ENCODE data around the gene AIRE. TPM values are rescaled to one million over a fixed set of nuclear protein-coding genes. Genes with fewer than 3 reads are reported as not detected.

AIRE gene
- total RNA-seq, 1 donor from 2014 or later, result not detected

DNA sequence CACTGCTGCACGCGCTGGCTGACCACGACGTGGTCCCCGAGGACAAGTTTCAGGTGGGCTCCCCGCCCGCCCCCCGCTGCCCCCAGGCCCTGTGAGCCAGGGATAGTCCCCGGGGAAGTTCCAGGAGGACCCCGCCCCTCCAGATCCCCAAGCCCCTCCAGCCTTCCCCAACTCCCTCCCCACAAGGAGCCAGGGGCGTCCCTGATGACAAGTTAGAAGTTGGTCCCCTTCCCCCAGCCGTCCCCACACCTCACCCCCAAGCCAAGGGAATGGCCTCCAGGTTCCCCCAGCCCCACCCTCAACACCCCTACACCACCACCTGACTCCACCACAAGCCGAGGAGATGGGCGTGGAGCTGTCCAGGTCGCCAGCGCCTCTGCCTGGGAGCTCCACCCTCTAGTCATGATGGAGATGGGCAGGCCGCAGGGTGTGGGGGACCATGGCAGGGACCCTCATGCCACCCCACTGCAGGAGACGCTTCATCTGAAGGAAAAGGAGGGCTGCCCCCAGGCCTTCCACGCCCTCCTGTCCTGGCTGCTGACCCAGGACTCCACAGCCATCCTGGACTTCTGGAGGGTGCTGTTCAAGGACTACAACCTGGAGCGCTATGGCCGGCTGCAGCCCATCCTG is 525 bp downstream of the AIRE start:
- no peaks in the 10 kb centered on the region for H3K36me3 Mint-ChIP-seq
- peaks cover 21% of the 10 kb centered on the region for H3K4me1 ChIP-seq
- H3K4me1 Mint-ChIP-seq, result peaks cover 22% of the 10 kb centered on the region
- H3F3A ChIP-seq (ENCODE audit: low read depth), result peaks cover 15% of the 10 kb centered on the region
- peaks cover 21% of the 10 kb centered on the region for H4K20me1 ChIP-seq (ENCODE audit: low read depth)
- no peak overlapping the region for H3K9ac ChIP-seq
- no peaks in the 10 kb centered on the region for H3K79me2 ChIP-seq (ENCODE audit: low read depth)
- peaks cover 7% of the 10 kb centered on the region for H3K27me3 Mint-ChIP-seq (ENCODE audit: insufficient read depth, low read depth)
- H3K27me3 ChIP-seq, result peaks cover 65% of the 10 kb centered on the region
- no peak overlapping the region for H3K4me3 Mint-ChIP-seq
- H3K4me3 ChIP-seq, result no peak overlapping the region
- no peak for DNase-seq (ENCODE audit: low spot score)
- no peaks in the 10 kb centered on the region for H3K9me3 ChIP-seq (ENCODE audit: low read depth)
- no peaks in the 10 kb centered on the region for H3K36me3 ChIP-seq
- H3K27ac ChIP-seq, result no peak overlapping the region
- H3K27ac Mint-ChIP-seq, result no peak overlapping the region
- TF ChIP-seq EZH2 (IDR thresholded peaks at IDR 0.05), result peak; percentile 9
- TF ChIP-seq, protein P1, sequence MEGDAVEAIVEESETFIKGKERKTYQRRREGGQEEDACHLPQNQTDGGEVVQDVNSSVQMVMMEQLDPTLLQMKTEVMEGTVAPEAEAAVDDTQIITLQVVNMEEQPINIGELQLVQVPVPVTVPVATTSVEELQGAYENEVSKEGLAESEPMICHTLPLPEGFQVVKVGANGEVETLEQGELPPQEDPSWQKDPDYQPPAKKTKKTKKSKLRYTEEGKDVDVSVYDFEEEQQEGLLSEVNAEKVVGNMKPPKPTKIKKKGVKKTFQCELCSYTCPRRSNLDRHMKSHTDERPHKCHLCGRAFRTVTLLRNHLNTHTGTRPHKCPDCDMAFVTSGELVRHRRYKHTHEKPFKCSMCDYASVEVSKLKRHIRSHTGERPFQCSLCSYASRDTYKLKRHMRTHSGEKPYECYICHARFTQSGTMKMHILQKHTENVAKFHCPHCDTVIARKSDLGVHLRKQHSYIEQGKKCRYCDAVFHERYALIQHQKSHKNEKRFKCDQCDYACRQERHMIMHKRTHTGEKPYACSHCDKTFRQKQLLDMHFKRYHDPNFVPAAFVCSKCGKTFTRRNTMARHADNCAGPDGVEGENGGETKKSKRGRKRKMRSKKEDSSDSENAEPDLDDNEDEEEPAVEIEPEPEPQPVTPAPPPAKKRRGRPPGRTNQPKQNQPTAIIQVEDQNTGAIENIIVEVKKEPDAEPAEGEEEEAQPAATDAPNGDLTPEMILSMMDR (IDR thresholded peaks at IDR 0.05), result no peak
- H2AFZ ChIP-seq (replicated peaks), result no peak overlapping the region
- H3K4me2 ChIP-seq, result peak overlapping the region; percentile 69
- H3K9me3 Mint-ChIP-seq, result no peaks in the 10 kb centered on the region

DNA sequence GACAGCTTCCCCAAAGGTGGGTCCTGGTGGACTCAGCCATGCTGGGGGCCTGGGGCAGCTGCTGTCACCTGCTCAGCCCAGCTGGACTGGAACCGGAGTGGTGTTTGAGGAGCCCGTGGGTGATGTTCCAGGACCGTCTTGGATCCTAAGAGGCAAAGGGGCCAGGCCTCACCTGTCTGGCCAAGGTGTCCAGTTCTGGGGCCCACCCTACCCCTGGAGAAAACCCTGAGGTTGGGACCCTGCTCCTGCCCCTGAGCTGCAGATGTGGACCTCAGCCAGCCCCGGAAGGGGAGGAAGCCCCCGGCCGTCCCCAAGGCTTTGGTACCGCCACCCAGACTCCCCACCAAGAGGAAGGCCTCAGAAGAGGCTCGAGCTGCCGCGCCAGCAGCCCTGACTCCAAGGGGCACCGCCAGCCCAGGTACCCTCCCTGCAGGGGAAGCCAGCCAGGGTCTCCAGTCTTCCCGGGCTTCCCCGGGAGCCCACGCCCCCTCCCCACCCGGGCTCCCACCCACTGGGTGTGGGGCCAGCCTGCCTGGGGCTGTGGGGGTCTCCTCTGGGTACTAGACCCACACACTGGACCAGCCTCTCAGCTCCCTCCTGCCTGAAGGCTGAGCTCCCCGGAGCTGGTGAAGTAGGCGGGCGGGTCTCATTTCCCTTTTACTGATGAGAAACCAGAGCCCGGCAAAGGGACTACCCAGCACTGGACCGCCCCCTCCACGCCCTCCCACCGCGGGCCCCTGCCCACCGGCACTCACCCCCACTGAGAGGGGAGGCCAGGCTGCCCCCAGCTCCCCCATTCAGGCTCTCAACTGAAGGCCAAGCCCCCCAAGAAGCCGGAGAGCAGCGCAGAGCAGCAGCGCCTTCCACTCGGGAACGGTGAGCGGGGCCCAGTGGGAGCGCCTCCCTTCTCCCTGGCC is 1.3 kb downstream of the AIRE start:
- Mint-ChIP-seq H3K36me3 (no peaks in the 10 kb centered on the region), H3K4me1 (peaks cover 22% of the 10 kb centered on the region), H3K27ac (no peak overlapping the region), H3K4me3 (no peak overlapping the region), H3K9me3 (no peaks in the 10 kb centered on the region), H3K27me3 (ENCODE audit: insufficient read depth, low read depth) (peaks cover 7% of the 10 kb centered on the region)
- no peak for DNase-seq (ENCODE audit: low spot score)
- Histone ChIP-seq H3K4me2 (no peak overlapping the region), H3K4me3 (no peak overlapping the region), H3K9me3 (ENCODE audit: low read depth) (no peaks in the 10 kb centered on the region), H2AFZ (replicated peaks) (no peak overlapping the region), H3K27ac (no peak overlapping the region), H3K27me3 (peaks cover 58% of the 10 kb centered on the region), H3K79me2 (ENCODE audit: low read depth) (no peaks in the 10 kb centered on the region), H3K9ac (no peak overlapping the region), H4K20me1 (ENCODE audit: low read depth) (peaks cover 21% of the 10 kb centered on the region), H3K4me1 (peaks cover 21% of the 10 kb centered on the region), H3F3A (ENCODE audit: low read depth) (peaks cover 15% of the 10 kb centered on the region), H3K36me3 (no peaks in the 10 kb centered on the region)
- TF ChIP-seq, protein P1 (IDR thresholded peaks at IDR 0.05), result no peak
- TF ChIP-seq EZH2phosphoT487 (IDR thresholded peaks at IDR 0.05) (no peak), EZH2 (IDR thresholded peaks at IDR 0.05) (no peak)

DNA sequence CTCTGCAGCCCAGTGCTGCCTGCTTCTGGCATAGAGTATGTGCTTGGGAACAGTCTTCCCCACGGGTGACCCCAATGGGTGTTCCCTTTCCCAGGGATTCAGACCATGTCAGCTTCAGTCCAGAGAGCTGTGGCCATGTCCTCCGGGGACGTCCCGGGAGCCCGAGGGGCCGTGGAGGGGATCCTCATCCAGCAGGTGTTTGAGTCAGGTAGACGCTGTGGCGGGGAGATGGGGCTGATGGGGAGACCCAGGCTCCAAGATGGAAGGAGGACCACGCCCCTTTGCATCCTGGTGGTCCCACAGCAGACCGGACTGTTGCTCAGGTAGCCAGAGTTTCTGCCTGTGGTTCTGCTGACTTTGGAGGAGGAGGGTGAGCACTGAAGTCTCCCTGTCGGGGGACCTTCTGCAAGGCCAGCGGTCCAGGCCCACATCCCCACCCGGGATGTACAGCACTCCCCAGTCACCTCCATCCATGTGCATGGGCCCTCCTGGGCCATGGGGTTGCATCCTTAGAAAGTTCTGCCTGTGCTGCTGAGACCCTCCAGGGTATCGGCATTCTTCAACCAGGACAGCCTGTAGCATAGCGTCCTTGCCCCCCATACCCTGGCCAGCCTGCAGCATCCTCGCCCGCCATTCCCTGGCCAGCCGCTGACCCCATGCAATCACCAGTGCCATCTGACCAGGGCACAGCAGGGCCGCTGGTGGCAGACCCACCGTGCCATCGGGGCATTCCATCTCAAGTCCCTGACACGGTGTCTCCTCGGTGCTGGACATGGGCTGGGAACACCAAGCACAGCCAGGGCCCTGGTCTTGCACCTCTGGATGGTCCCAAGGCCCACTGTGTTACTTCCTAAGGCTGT is 2.8 kb downstream of the AIRE start:
- Histone ChIP-seq H3K9ac (no peak overlapping the region), H3K4me3 (no peak overlapping the region), H3K27me3 (peaks cover 42% of the 10 kb centered on the region), H3K4me2 (no peak overlapping the region), H3K36me3 (no peaks in the 10 kb centered on the region), H3F3A (ENCODE audit: low read depth) (peaks cover 6% of the 10 kb centered on the region), H3K79me2 (ENCODE audit: low read depth) (no peaks in the 10 kb centered on the region), H4K20me1 (ENCODE audit: low read depth) (peaks cover 15% of the 10 kb centered on the region), H2AFZ (replicated peaks) (no peak overlapping the region), H3K4me1 (peaks cover 11% of the 10 kb centered on the region), H3K9me3 (ENCODE audit: low read depth) (no peaks in the 10 kb centered on the region), H3K27ac (no peak overlapping the region)
- Mint-ChIP-seq H3K27ac (peak overlapping the region; percentile 29), H3K9me3 (no peaks in the 10 kb centered on the region), H3K36me3 (no peaks in the 10 kb centered on the region), H3K27me3 (ENCODE audit: insufficient read depth, low read depth) (peaks cover 3% of the 10 kb centered on the region), H3K4me1 (peaks cover 11% of the 10 kb centered on the region), H3K4me3 (no peak overlapping the region)
- no peak for DNase-seq (ENCODE audit: low spot score)
- TF ChIP-seq EZH2phosphoT487 (IDR thresholded peaks at IDR 0.05), result no peak
- no peak for TF ChIP-seq EZH2 (IDR thresholded peaks at IDR 0.05)
- TF ChIP-seq, protein P1 (IDR thresholded peaks at IDR 0.05), result no peak
